Thyroid gland (tissue), 4 donors: Measurements from ENCODE around the gene FNDC3B.
A peak's percentile ranks its signal among the peaks of the same experiment; 100 is the strongest.

Source experiments
- POLR2A ChIP-seq, 2 donors: fragments of 450-650 bp; IDR thresholded peaks; one replicate each; pipeline ENCODE4 v1.6.1; 2017; ENCODE audit warnings: antibody characterized with exemption in 2 of 2, mild to moderate bottlenecking in 2 of 2, moderate library complexity in 1 of 2
- TF ChIP-seq, protein P1 (sequence below), 6 experiments: fragments of 200-600 bp in 3 of 6; fragments of 450-650 bp in 3 of 6; sonication (generic) in 3 of 6; IDR thresholded peaks; one replicate each; pipeline ENCODE4 v1.5.1; 2016 to 2019; ENCODE audit warnings: antibody characterized with exemption in 6 of 6, mild to moderate bottlenecking in 2 of 6, inconsistent platforms in 1 of 6, moderate library complexity in 1 of 6

DNA sequence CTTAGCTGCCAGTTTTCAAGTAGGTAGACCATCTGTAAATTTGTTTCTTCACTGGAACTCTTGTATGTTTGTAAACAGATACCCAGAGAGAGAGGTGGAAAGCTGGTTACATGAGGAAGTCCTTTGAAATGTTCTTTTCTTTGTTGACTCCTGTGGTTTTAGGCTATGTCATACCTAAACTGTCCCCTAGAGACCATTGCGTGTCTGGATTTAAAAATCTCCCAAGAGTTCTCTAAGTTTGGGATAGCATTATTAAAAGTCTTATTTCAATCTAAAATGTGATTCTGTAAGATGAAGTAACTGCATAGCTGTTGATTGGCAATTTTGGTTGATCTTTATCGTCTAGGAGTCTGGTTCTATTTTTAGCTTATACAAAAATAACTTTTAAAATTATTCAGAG lies 281.7 kb downstream of the FNDC3B start:
- no peak for TF ChIP-seq POLR2A (IDR thresholded peaks at IDR 0.05)
- TF ChIP-seq, protein P1, sequence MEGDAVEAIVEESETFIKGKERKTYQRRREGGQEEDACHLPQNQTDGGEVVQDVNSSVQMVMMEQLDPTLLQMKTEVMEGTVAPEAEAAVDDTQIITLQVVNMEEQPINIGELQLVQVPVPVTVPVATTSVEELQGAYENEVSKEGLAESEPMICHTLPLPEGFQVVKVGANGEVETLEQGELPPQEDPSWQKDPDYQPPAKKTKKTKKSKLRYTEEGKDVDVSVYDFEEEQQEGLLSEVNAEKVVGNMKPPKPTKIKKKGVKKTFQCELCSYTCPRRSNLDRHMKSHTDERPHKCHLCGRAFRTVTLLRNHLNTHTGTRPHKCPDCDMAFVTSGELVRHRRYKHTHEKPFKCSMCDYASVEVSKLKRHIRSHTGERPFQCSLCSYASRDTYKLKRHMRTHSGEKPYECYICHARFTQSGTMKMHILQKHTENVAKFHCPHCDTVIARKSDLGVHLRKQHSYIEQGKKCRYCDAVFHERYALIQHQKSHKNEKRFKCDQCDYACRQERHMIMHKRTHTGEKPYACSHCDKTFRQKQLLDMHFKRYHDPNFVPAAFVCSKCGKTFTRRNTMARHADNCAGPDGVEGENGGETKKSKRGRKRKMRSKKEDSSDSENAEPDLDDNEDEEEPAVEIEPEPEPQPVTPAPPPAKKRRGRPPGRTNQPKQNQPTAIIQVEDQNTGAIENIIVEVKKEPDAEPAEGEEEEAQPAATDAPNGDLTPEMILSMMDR (IDR thresholded peaks at IDR 0.05) = peak in 2 of 6 experiments; percentile 14 to 15
